Loucy (cell line): ENCODE measurements around the gene FGD3.

ENCODE experiments used
- EZH2phosphoT487 ChIP-seq: fragments of 200-600 bp; IDR thresholded peaks from 2 replicates; pipeline ENCODE4 v1.6.1; 2018; ENCODE audit warnings: antibody characterized with exemption, mild to moderate bottlenecking, moderate library complexity, borderline replicate concordance
- TF ChIP-seq, protein P1 (sequence below): fragments of 200-600 bp; sonication (generic); conservative IDR thresholded peaks from 2 replicates; pipeline ENCODE4 v1.5.1; 2014; ENCODE audit warnings: mild to moderate bottlenecking, antibody characterized with exemption, low read length

DNA sequence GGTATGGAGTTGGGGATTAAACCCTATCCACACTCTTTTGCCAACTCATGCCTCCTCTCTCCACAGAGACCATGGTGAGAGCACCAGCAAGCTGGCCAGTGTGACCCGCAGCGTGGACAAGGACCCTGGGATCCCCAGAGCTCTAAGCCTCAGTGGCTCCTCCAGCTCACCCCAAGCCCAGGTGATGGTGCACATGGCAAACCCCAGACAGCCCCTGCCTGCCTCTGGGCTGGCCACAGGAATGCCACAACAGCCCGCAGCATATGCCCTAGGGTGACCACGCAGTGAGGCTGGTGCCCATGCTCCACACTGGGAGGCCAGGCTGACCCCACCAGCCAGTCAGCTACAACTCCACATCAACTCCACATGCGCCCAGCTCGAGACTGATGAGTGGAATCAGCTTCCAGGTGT is 137.2 kb downstream of the FGD3 start:
- TF ChIP-seq, protein P1, sequence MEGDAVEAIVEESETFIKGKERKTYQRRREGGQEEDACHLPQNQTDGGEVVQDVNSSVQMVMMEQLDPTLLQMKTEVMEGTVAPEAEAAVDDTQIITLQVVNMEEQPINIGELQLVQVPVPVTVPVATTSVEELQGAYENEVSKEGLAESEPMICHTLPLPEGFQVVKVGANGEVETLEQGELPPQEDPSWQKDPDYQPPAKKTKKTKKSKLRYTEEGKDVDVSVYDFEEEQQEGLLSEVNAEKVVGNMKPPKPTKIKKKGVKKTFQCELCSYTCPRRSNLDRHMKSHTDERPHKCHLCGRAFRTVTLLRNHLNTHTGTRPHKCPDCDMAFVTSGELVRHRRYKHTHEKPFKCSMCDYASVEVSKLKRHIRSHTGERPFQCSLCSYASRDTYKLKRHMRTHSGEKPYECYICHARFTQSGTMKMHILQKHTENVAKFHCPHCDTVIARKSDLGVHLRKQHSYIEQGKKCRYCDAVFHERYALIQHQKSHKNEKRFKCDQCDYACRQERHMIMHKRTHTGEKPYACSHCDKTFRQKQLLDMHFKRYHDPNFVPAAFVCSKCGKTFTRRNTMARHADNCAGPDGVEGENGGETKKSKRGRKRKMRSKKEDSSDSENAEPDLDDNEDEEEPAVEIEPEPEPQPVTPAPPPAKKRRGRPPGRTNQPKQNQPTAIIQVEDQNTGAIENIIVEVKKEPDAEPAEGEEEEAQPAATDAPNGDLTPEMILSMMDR = no peak
- TF ChIP-seq EZH2phosphoT487 = no peak
